Dedifferentiated amniotic fluid mesenchymal stem cell (primary cell): Measurements from ENCODE around the gene LENEP.
"Not testable (repeated sequence)": the region's sequence is repeated elsewhere in the genome, so short reads cannot be mapped to it uniquely, and the experiment has no call there.

ENCODE experiments used
- DNase-seq: peaks from one replicate; pipeline ENCODE4 v3.0.0-alpha.2; 2016; ENCODE audit errors: extremely low spot score

The LENEP gene

DNA sequence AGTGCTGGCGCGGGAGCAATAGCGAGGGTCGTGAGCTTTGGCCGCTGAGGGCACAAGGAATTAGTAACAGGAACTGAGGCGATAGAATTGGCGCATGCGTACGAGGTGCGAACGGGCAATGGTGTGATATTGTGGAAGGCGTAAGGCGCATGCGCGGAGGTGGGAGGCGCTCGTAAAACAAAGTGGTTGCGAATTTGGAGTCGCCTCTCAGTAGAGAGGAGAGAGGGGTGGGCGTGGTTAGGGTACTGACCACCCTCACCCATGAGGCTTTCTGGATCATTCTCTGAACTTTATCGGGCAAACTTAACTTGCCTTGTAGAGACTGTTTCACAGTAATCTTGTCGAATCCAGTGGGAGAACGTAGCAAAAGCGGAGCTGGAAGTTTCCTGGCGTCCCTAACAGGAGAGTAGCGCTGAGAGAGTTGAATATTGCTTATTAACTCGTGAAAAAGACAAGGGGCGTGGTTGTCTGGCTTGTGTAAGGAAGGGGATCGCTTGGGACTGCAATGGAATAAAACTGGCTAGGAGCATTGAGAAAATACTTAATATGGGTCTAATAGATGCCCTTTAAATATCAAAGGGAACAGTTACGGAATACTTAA is 18.5 kb upstream of the LENEP start:
- peak; percentile 89 for DNase-seq

GRCh38 chr1:154975409-154976059 is 17.9 kb upstream of the LENEP start:
- peak; percentile 37 for DNase-seq

GRCh38 chr1:154977762-154978161 is 15.6 kb upstream of the LENEP start:
- DNase-seq: not testable (repeated sequence)

- no peak for DNase-seq
Observed at GRCh38 chr1:154978360-154978759, 15.0 kb upstream of the LENEP start.

GRCh38 chr1:154982341-154982740 is 11.0 kb upstream of the LENEP start:
- DNase-seq: no peak

DNA sequence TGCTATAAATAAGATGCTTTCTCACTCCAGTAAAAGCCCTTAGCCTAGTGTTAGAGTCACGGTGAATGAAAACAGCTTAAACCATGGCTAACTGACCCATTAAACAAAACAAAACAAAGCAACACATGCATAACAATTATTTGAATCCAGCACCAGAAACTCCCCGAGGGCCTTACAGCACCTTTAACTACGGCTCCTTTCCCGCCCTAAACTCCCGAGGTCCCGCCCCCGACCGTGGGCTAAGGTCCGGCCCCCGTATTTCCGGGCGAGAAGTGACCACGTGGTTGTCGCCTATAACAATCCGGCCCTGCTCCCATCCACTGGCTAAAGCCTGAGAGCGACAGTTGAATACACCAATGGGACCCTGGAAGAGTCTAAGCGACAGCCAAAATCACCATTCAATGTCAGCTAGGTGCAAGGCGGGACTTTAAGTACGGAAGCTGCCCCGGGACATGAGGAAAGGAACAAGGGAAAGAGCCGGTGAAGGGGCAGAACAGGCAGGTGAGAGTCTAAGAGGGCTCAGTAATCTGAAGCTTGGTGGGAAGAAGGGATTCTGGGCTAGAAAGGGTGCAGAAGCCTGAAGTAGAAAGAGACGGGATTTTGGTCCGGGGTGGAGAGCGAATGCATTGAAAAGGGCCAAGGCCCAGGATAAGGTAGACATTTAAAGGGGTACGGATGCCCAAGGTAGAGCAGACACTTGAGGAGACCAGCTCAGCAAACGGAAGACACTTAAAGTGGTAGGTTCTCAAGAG is 10.3 kb upstream of the LENEP start, which contains the start of gene FLAD1:
TSS of gene FLAD1 (plus strand) at position 448 of the 752 bp plus-strand sequence. CDS start 351 bp downstream, outside the sequence.
- DNase-seq: peak; percentile 100

DNA sequence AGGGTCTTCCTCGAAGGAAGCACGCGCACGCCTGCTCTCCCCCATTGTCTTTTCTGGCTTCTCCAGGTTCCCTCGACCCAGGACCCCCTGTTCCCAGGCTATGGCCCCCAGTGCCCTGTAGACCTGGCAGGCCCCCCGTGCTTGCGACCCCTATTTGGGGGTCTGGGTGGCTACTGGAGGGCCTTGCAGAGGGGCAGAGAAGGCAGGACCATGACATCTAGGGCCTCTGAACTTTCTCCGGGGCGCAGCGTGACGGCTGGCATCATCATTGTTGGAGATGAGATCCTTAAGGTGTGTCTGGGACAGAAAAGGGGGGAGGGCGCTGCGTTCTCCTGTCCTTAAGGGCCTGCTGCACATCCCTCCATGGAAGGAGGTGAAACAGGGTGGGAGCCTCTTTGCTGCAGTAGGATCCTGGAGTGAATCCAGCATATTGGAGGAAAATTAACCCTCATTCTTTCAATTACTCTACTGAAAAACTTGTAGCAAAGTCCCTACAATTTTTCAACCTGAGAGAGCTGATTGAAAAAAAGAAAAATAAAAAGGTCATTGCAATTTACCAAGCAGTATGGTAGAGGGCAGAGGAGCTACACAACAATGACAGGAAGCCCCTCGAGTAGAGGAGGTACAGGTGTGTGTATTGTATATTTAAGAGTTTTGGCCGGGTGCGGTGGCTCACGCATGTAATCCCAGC is 9.5 kb upstream of the LENEP start:
- no peak for DNase-seq

DNA sequence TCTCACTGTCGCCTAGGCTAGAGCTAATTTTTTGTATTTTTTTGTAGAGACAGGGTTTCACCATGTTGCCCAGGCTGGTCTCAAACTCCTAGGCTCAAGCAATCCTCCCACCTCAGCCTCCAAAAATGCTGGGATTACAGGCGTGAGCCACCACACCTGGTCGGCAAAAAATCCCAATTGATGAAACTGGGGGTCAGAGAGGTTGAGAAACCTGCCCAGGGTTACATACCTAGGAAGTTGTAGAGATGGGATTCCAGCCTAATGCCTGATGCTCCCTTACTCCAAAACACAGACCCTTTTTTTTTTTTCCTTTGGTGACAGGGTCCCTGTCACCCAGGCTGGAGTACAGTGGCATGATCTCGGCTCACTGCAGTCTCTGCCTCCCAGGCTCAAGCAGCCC is 6.7 kb upstream of the LENEP start:
- DNase-seq: not testable (repeated sequence)

DNA sequence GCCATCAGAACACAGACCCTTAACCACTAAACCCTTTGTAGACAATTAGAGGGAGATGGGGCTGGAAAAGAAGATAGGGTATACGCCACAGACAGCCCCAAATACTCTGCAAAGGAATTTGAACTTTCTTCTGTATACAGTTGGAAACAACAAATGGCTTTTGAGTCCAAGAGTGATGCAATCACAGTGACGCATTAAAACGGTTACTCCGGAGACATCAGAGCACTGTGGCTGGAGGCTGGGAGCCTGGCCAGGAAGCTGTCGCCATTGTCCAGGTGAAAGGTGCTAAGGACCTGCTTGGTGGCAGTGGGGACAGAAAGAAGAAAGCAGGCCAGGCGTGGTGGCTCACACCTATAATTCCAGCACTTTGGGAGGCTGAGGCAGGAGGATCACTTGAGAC is 6.1 kb upstream of the LENEP start:
- no peak for DNase-seq

- DNase-seq: no peak
Observed at GRCh38 chr1:154988058-154988954, 5.1 kb upstream of the LENEP start.

DNA sequence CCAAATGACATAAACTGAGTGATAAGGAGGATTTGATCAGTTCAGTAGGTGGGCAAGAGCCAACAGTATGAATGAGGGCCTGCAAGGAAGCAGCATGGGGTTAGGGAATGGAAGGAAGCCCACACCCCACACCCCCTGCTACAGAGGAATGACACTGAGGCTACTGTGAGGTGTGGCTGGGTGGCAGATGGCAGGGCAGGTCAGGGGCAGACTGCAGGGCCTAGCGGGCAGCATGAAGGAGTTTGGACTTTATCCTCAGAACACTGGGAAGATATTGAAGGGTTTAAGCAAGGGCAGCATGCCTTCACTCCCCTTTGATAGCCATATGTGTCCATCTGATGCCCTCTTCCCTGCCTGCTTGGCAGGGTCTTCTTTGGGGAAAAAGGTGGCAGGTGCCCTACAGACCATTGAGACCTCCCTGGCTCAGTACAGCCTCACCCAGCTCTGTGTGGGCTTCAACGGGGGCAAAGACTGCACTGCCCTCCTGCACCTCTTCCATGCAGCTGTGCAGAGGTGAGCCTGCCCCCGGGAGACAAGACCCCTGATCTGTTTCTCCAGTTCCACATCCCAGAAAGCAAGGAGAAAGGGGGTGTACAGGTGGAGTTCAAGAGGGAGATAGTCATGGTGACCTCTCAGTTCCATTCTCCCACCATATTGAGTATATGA is 4.1 kb upstream of the LENEP start:
- no peak for DNase-seq

- DNase-seq: no peak
Observed at GRCh38 chr1:154990276-154990675, 3.1 kb upstream of the LENEP start.

GRCh38 chr1:154992721-154993571 is 440 bp upstream of the LENEP start:
- no peak for DNase-seq

- DNase-seq: no peak
Observed at GRCh38 chr1:154994269-154994587, 842 bp downstream of the LENEP start.

DNA sequence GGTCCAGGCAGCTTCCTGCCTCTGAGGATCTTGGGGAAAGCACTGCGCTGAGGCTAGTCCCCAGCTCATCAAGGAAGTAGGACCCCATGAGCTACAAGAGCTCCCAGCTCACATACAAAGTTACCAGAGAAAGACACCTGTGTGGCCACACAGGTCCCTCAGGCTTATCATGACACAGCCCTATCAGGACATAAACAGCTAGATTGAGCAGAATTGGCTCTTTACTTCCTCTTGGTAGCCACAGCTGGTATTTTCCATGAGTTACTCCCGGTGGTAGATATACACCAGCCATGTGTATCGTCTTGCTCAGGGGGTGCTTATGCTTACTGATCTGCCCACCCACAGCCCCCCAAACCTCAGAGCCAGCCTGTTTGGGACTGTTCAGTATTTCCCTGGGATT is 1.2 kb downstream of the LENEP start:
- DNase-seq: no peak

DNA sequence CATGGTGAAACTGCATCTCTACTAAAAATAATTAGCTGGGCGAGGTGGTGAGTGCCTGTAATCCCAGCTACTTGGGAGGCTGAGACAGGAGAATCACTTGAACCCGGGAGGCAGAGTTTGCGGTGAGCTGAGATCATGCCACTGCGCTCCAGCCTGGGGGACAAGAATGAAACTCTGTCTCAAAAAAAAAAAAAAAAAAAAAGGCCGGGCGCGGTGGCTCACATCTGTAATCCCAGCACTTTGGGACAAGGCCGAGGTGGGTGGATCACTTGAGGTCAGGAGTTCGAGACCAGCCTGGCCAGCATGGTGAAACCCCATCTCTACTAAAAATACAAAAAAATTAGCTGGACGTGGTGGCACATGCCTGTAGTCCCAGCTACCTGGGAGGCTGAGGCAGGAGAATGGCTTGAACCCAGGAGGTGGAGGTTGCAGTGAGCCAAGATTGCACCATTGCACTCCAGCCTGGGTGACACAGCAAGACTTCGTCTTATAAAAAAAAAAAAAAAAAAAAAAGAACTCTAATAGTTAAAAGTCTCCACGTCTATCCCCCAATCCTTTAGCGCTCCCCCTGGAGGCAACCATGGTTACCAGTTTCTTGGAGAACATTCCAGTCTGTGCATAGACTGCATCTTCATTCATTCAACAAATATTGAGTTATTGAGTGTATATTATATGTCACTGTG is 2.1 kb downstream of the LENEP start:
- DNase-seq: peak; percentile 74

GRCh38 chr1:154996966-154997701 is 3.7 kb downstream of the LENEP start:
- no peak for DNase-seq

DNA sequence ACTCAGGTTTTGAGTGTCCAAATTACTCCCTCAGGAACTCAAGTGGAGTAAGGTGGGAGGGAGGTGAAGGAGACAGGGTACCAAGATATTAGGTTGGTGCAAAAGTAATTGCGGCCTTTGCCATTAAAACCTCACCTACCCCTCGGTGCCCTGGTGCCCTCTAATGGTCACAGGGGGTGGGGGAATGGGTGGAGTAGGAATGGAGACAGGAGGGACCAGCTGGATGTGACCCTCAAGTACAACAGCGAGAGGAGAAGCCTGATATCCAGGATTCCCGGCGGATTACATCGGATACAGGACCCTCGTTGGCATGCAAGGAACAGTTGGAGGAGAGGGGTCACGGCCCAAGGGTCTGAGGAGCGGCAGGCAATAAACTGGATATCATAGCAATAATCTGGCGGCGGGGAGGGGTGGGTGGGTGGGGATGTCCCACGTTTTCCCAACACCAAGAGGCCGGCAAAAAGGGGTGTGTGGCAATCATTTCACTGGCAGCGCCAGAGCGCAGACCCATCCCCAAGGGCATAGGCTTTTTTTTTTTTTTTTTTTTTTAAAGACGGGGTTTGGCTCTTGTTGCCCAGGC is 4.9 kb downstream of the LENEP start:
- DNase-seq: no peak
